ENCODE measurements around the gene FAM3A. TPM values are rescaled to one million over a fixed set of nuclear protein-coding genes. Genes with fewer than 3 reads are reported as not detected.

Gene FAM3A
- total and polyA plus RNA-seq, 10 donors: 29.1 to 54.5 (median 35.0) TPM

DNA sequence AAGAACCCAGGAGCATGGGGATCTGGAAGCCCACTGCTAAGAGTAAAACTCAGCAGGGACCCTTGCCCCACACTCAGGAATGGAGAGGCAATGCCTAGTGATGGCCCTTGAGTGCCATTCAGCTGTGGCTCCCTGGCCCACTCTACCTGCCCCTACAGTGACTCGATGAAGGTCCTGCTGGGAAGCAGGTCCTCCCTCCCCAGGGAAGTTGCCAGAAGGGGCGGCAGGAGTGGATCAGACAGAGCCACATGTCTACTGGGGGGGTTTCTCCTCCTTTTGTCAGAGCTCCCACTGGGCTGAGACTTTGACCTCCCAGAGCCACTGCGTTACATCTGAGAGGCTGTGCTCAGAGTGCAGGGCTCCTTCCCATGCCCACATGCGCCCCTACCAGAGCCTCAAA is 26.9 kb downstream of the FAM3A start:
- intact Hi-C loops (cut with DNase I; ENCODE audit: low total_unique reads): no loop called here
- Histone ChIP-seq H3K4me1 (peaks cover 0 to 59% (median 38%) of the 10 kb centered on the region in 6 donors), H3K27me3 (replicated peaks in 1 of 7) (no peaks in the 10 kb centered on the region), H3K27ac (peak overlapping the region in 4 of 8 donors; percentile 91 to 96 (median 96)), H3K36me3 (peaks cover 0 to 28% (median 0%) of the 10 kb centered on the region in 6 donors), H3K4me3 (peak overlapping the region in 3 of 8 donors; percentile 50 to 78 (median 51)), H3K9me3 (no peaks in the 10 kb centered on the region)
- DNase-seq: peak; percentile 70
- TF ChIP-seq POLR2AphosphoS5 (IDR thresholded peaks at IDR 0.05) (no peak), POLR2A (IDR thresholded peaks at IDR 0.05) (no peak)
- TF ChIP-seq, protein P1, sequence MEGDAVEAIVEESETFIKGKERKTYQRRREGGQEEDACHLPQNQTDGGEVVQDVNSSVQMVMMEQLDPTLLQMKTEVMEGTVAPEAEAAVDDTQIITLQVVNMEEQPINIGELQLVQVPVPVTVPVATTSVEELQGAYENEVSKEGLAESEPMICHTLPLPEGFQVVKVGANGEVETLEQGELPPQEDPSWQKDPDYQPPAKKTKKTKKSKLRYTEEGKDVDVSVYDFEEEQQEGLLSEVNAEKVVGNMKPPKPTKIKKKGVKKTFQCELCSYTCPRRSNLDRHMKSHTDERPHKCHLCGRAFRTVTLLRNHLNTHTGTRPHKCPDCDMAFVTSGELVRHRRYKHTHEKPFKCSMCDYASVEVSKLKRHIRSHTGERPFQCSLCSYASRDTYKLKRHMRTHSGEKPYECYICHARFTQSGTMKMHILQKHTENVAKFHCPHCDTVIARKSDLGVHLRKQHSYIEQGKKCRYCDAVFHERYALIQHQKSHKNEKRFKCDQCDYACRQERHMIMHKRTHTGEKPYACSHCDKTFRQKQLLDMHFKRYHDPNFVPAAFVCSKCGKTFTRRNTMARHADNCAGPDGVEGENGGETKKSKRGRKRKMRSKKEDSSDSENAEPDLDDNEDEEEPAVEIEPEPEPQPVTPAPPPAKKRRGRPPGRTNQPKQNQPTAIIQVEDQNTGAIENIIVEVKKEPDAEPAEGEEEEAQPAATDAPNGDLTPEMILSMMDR (IDR thresholded peaks at IDR 0.05 in 8 of 11, conservative IDR thresholded peaks at IDR 0.05 in 3 of 11): no peak
- 85 to 94% (median 94%) methylated on average over 3 to 4 of the region's 4 CpGs; no CpG with 5 or more reads in 1 of the 5 donors for WGBS, 5 donors

DNA sequence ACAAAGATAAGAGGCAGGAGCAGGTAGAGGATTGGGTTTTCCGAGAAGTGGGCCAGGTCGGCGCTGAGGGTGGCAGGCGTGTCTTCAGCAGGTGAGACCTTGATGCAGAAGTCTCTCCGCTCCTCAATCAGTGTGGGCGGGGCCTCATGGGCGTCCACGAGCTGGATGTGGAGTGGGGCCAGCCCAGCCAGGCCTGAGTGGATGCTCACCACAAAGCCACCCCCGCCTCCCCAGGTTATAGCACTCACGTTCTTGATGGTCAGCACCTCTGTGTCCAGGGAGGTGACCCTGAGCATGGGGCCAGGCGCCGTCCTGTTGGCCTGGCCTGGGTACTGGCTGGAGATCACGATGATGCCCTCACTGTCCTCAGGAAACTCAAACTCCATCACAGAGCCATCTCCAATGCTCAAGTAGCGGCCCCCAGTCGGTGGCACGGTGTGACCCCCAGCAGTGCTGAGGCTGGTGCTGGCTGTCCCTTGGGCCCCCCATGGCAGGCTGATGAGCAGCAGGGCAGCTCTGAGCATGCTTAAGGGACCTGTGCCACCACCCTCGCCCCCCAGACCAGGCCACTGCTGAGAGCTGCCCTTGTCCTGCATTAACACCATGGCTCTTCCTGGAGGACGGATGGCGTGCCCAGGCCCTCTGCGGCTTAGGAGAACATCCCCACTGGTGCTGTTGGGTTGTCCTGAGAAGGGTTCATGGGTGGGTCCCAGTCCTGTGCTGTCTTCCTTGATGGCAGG is 27.5 kb downstream of the FAM3A start:
- peak overlapping the region in 1 of 8 donors; percentile 96 for H3K27ac ChIP-seq
- intact Hi-C loops (cut with DNase I; ENCODE audit: low total_unique reads): no loop called here
- peaks cover 0 to 64% (median 39%) of the 10 kb centered on the region in 6 donors for H3K4me1 ChIP-seq
- peaks cover 0 to 35% (median 0%) of the 10 kb centered on the region in 6 donors for H3K36me3 ChIP-seq
- H3K4me3 ChIP-seq: no peak overlapping the region
- TF ChIP-seq, protein P1 (IDR thresholded peaks at IDR 0.05 in 8 of 11, conservative IDR thresholded peaks at IDR 0.05 in 3 of 11): no peak
- TF ChIP-seq POLR2A (IDR thresholded peaks at IDR 0.05): no peak
- TF ChIP-seq POLR2AphosphoS5 (IDR thresholded peaks at IDR 0.05): no peak
- H3K9me3 ChIP-seq: no peaks in the 10 kb centered on the region
- 88 to 95% (median 91%) methylated on average over 14 to 20 of the region's 20 CpGs; no CpG with 5 or more reads in 1 of the 5 donors for WGBS, 5 donors
- peak; percentile 77 for DNase-seq
- no peaks in the 10 kb centered on the region for H3K27me3 ChIP-seq (replicated peaks in 1 of 7)

DNA sequence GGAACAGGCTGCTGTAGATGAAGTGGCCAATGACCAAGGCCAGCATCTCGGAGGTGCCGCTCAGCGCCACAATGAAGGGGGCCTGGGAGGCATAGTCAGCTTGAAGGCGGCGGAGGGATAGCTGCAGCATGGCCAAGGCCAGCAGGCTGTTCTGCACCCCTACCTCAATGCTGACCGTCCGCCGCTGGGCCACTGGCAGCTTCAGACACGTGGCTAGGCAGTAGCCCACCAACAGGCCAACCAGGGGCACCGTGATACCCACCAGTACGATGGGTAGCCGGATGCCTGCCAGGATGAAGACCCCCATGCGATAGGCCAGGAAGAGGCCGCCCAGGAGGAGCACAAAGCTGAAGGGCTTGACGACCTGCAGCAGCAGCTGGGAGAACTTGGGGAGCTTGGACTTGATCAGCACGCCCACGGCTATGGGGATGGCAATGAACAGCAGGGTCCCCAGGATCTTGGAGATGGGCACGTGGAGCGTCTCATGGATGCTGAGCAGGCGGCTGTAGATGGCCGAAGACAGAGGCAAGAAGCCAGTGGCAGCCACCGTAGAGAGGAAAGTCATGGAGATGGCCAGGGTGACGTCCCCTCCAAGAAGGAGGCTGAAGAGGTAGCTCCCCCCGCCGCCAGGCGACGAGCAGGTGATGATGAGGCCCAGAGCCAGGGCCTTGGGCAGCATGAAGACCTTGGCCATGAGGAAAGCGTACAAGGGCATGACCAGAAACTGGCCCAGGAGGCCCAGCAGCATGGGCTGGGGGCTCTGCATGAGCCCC is 28.3 kb downstream of the FAM3A start:
- TF ChIP-seq, protein P1 (IDR thresholded peaks at IDR 0.05 in 8 of 11, conservative IDR thresholded peaks at IDR 0.05 in 3 of 11): no peak
- no peak for TF ChIP-seq POLR2A (IDR thresholded peaks at IDR 0.05)
- TF ChIP-seq POLR2AphosphoS5 (IDR thresholded peaks at IDR 0.05): no peak
- peak; percentile 79 for DNase-seq
- 85 to 100% (median 93%) methylated on average over 3 to 28 of the region's 28 CpGs for WGBS, 5 donors
- Histone ChIP-seq H3K4me1 (peaks cover 0 to 64% (median 39%) of the 10 kb centered on the region in 6 donors), H3K4me3 (no peak overlapping the region), H3K9me3 (no peaks in the 10 kb centered on the region), H3K36me3 (peaks cover 0 to 36% (median 0%) of the 10 kb centered on the region in 6 donors), H3K27me3 (replicated peaks in 1 of 7) (no peaks in the 10 kb centered on the region), H3K27ac (peak overlapping the region in 3 of 8 donors; percentile 87 to 90 (median 88))
- intact Hi-C loops (cut with DNase I; ENCODE audit: low total_unique reads): no loop called here

All from spleen (tissue), 11 donors.